GM19193 (cell line): Measurements from ENCODE around the gene CPEB2.

Source experiments
- POLR2A ChIP-seq: IDR thresholded peaks from 4 replicates; pipeline ENCODE4 v1.6.1; 2011; ENCODE audit not compliant: insufficient read depth, insufficient read length; ENCODE audit errors: extremely low read depth

CPEB2 gene

DNA sequence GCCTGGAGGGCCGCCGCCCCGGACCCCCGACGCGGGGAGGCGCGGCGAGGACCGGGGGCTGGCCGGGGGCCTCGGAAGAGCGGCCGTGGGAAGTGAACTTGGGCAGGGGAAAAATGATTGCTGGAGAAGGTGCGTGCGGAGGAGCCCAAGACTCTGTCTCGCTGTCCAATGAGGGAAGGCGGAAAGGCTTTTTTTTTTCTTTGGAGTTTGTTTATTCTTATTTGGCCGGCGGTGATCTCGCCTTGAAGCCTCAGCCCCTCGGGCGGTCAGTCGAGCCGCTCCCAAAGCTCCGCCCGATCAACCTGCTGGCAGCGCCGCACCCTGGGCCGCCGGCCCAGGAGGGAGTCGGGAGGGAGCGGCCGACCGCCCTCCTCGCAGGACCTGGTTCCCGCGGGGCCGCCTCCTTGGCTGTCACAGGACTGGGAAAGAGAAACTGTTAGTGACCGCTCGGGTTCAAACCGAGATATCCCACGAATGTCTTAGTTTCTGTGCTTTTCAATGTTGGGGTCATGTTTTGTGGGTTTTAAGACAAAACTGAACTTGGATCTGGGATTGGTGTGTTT is 2.5 kb downstream of the CPEB2 start:
- peak; percentile 62 for TF ChIP-seq POLR2A

DNA sequence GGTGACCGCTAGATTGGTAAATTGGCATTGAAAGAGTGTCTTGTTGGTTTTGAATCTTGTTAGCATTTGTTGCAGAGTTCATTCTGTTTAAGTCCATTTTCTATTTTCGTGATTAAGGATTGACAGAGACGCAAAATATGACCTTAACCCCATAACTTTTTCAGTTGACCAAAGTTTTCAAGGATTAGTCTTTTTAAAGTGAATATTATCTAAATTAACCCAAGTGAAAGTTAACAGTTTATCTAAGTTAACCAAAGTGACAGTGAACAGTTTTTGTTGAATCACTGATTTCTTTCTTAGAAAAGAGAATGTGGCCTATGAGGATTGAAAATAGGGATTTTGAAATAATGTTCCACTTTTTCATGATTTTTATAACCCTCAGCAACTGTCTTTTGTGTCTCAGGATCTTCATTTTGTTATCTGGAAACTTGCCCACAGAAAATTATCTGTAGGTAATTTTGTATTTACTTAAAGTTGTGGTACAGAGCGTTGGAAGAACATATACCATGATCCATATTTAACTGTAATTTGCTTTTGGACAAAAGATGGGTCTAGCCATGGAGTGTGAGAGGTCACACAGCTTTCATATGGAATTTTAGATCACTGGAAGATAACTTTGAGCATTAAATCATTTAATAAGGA is 3.3 kb downstream of the CPEB2 start:
- no peak for TF ChIP-seq POLR2A

DNA sequence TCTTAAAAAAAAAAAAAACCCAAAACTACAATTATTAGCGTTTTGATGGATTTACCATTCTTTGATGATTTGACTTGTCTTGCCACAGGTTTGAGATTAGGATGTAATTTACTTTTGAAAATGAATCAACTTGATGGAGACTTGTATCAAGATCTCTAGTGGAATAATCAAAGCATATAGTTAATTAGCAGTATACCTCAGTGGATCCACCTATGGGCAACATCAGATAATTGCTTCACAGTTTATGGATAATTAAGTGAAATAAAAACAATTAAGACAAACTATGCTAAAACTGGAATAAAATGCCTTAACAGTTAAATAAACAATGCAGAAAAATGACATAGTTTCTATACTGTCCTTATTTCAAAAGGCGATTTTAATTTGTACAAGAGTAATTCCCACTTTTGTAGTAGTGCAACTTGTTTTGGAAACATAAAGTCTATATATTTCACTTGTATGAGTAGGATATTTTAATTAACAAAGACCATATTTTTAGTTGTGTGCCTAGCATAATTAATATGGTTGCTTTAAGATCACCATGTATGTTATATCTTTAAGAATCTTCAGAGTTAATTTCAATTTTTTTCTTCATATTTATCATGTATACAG is 4.2 kb downstream of the CPEB2 start:
- no peak for TF ChIP-seq POLR2A

DNA sequence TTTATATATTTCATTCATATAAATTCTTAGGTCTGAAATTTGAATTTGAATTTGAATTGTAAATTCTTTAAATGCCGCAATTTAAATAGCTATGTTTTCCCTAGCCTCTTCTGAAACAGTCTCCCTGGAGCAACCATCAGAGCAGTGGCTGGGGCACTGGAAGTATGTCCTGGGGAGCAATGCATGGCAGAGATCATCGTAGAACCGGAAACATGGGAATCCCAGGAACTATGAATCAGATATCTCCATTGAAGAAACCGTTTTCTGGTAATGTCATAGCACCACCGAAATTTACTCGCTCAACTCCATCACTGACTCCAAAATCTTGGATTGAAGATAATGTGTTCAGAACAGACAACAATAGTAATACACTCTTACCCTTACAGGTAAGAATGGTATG is 4.9 kb downstream of the CPEB2 start:
- no peak for TF ChIP-seq POLR2A

DNA sequence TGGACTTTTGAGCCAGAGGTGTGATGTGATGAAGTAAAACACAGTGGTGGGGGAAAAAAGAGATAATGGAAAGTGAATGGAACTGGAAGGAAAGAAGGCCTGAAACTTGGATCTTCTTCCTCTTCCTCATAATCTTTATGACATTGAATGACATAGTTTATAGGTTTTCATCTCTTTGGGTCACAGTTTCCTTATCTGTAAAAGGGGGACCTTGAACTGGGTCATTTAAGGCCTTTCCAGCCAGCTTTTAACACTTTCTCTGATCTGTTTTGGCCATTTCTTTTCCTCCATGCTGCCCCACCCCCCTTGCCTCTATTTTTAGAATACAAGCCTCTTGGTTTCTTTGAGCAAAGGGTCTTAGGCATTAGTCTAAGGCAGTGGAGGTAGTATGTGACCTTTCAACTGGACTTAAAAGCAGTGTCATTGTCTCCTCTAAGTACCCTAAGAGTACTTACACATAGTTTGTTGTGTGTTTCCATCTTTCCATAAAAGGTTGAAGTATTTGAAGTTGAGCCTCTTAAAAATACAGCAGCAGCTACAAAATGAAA is 7.8 kb downstream of the CPEB2 start:
- TF ChIP-seq POLR2A, result no peak

DNA sequence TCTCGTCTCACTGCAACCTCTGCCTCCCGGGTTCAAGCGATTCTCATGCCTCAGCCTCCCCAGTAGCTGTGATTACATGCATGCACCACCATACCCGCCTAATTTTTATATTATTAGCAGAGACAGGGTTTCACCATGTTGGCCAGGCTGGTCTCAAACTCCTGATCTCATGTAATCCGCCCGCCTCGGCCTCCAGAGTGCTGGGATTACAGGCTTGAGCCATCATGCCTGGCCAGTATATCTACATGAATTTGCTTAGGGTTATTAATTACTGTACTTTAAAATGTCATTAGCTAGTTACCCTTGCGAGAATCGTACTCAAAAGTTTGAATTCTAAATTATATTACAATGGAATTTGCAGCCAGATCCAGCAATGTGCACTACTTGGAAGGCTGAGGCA is 8.9 kb downstream of the CPEB2 start:
- TF ChIP-seq POLR2A, result no peak

DNA sequence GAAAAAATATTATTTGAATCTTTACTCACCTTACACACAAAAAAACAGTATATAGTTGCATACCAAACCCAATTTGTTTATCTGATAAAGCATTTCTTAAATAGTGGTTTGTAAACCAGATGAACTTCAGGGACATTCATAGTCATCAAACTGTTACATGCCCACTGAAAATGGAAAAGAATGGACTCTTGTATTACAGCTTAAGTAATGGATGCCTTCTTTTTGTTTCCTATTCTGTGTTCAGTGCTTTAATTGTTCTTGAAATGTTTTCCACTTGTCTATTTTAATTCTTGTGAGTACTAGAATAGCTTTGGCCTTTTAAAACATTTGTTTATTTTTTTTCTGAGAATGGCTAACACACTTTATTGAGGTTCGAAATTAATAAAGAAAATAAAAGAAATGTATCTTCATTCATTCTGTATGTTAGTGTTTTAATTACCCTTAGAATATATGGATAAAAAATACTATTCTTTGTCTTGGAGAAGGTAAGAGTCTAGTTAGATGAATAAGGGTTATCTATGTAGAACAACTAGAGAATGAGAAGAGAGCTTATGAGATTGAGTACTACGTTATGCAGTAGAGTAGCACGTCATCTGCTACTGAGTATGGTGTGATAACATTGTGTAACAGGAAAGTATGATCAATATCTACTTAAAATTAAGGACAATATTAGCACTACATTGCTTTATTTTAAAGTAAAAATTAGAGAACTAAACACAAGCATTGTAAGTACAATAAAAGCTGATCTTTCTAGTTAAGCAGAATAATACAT is 9.9 kb downstream of the CPEB2 start:
- no peak for TF ChIP-seq POLR2A

DNA sequence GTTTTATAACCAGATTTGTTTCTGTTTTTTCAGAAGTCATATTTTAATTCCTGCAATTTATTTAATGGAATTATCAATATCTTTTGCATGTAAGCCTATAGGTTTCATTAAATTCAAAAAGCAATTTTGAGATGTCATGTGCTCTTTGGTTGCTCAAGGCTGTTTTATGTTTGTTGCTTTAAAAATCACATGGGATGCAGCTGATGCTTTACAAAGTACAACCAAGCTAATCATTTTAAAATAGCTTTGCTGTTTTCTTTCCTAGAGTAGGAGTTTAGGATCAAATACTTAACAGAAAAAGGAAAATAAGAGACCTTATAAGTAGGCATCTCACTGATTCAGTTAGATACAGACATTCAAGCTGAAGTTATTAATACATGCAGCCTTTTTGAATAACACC is 11.3 kb downstream of the CPEB2 start:
- TF ChIP-seq POLR2A, result no peak

DNA sequence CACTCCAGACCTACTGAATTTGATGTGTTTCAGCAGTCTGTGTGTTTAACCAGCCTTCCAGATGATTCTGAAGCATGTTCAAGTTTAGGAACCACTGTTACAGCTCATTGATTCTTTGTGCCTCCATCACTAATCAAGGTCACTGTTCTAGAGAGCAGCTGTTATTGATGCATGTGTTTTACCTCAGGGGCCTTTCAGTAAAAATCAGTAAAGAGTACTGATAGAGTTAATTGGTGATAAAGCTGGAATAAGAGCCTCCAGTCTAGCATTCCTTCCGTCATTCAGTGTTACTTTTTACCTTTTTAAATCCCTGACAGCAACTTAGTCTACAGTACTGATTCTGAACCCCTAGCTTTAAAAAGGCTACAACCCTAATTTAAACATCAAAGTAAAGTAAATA is 12.9 kb downstream of the CPEB2 start:
- no peak for TF ChIP-seq POLR2A

DNA sequence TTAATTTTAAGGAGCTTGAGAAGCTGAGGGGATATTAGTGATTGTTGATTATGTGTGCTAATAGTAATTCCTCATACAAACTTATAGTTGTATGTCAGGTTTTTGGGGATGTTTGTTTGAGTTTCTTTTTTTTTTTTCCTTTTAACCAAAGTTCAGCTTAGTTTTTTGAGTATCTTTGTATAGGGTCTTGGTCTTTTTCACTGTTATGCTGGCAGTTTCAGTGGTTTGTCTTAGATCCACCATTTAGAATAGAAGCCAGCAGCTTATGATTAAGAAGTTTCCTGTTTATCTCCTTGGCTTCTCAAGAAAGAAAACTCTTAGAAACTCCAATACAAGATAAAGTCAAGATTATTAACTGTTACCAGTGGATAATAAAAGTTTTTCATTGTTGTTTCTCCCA is 16.1 kb downstream of the CPEB2 start:
- TF ChIP-seq POLR2A, result no peak

DNA sequence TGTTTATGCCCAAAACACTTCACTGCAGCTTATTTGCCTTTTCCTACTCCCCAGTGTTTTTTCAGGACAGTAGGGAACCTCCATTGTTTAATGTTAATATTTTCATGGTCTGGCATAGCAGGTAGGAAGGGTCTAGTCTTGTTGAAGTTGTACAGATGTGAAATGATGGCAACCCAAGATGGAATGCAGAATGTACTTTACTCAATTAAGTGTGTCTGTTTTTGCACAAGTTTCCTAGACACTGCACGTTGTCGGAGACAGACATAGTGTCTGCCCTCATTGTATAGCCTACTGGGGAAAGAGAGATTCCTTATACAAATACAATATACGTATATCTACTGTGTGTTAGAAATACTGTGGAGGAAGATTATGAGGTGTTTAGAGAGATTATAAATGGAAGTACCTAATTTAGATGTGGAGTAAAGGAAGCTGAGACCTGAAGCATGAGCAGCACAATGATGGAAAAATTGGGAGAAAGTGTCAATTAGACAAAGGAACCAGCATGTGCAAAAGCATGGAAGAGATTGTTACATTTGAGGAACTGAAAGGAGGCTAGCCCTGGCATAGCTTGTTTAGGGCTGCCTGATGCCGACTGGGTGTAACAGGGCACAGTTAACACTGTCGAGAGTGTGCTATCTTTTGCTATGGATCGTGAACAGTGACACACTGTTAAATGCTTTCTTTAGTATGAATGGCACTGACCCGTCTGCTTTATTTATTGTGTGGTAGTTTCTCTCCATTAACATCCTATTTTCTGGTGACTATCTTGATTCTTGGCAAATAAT is 18.4 kb downstream of the CPEB2 start:
- TF ChIP-seq POLR2A, result no peak

DNA sequence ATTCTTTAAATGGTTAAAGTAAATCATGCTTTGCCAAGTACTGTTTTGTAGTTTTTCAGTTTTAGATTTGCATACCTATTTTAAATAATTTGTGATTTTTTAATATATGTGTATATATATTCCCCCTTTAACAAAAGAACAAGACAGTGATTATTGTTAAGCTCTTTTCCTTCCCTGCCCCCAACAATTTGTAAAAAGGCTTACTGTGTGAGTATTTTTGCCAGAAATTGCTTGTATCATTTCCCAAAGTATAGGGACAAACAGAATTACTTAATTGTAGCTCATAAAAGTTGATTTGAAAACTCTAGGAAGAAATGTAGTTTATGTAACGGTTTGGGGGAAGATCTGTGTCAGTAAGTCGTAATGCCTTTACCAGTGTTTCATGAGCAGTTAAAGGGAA is 19.0 kb downstream of the CPEB2 start:
- no peak for TF ChIP-seq POLR2A

DNA sequence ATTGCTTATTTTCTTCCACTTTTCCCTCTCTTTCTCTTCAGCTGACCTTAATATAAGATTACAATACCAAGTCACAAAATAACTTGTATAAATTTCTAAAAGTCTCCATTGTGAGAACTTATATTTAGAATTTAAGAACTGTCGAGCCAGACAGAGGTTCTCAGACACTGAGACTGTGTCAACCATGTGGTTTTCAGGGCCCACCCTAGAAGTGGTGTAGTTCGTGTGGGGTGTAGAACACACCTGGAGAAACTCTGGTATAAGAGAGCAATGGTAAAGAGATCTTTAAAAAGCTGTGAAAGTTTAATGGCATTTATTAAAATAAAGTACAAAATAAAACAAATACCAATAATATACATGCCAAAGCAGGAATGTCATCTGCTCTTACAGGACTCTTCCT is 19.7 kb downstream of the CPEB2 start:
- TF ChIP-seq POLR2A, result no peak

DNA sequence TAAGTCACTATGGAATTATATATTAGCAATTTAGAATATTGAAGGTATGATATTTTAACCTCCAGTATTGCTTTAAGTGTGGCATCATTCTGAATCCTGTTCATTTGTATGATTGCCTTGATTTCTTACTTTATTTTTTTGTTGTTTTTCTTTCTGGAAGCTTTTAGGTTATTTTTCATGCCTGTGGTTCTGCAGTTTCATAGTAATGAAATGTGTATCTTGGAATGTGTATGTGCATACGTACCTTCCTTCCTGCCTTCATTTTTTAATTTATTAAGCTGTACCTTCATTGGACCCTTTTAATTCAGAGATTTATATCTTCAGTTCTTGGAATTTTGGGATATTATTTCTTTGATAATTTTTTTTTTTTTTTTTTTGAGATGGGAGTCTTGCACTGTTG is 22.1 kb downstream of the CPEB2 start:
- no peak for TF ChIP-seq POLR2A

DNA sequence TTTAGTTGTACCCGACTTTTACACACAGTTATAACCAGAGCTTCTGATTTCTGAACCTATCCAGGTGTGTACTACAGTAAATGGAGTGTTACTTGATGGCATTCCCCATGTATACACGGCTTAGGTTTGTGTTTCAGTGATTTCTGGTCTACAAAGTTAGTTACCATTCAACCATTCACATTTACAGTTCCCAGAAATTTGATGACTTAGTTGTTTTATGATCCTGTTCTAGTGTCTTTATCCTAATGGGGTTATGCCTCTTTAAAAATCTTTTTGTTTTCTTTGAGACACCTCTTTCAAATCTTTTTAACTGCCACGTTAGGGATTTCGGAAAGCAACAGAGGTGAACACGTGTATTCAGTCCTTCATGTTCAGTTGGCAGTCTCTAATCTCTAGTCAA is 23.4 kb downstream of the CPEB2 start:
- TF ChIP-seq POLR2A, result no peak

DNA sequence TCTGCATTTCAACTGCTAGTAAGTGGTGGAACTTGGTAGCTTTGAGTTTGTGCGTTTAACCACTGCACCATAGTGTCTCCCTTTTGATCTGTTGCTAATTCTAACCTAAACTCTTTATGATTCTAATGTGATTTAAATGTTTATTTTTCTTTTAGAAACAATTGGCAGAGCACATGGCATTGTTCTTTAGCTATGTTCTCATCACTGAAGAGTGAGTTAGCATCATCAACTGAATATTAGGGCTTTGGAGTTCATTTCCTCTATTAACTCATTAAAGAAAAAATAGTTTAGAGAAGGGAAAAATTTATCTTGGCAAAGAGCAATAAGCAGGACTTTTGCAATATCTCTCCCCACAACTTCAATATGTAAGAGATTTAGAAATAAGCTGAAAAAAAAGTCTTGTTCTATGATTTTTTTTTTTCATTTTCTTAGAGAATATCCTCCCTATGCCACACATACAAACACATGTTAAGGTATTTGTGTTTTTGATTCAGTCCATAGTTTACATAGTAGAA is 25.7 kb downstream of the CPEB2 start:
- TF ChIP-seq POLR2A, result no peak

DNA sequence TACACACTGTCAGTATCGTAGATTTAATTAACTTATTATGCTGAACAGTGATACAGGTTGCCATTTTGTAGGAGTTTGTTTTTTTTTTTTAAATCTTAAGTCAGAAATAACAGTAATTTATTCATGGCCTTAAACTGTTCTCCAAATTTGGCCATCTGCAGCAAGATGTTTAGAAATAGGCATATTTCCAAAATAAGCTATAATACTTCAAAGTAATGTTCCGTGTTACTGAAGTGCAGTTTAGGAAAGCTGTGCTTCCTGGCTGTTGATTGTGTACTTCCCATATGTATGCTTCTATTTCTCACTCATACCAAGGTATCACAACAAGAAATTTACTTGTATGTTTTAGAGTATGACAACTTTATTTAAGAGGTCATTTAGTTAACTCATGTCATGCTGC is 28.9 kb downstream of the CPEB2 start:
- TF ChIP-seq POLR2A, result no peak
